Muscle of arm (tissue), 12 donors: ENCODE results near the gene FUT8. TPM values are rescaled to one million over a fixed set of nuclear protein-coding genes. Genes with fewer than 3 reads are reported as not detected.
A peak's percentile ranks its signal among the peaks of the same experiment; 100 is the strongest.

Experiments
- DNase-seq: peaks from one replicate; pipeline ENCODE4 v3.0.0-alpha.2; 2013
- polyA plus RNA-seq, 12 donors: library from polyadenylated mRNA; unstranded; fragments of 120-200 nt; gene quantifications; one replicate each; pipeline ENCODE4 v1.2.1, GENCODE V29; 2013; ENCODE audit not compliant: insufficient read length in 12 of 12

Gene FUT8
- polyA plus RNA-seq, 12 donors: 12.2 to 23.8 (median 14.3) TPM; not detected in 1

DNA sequence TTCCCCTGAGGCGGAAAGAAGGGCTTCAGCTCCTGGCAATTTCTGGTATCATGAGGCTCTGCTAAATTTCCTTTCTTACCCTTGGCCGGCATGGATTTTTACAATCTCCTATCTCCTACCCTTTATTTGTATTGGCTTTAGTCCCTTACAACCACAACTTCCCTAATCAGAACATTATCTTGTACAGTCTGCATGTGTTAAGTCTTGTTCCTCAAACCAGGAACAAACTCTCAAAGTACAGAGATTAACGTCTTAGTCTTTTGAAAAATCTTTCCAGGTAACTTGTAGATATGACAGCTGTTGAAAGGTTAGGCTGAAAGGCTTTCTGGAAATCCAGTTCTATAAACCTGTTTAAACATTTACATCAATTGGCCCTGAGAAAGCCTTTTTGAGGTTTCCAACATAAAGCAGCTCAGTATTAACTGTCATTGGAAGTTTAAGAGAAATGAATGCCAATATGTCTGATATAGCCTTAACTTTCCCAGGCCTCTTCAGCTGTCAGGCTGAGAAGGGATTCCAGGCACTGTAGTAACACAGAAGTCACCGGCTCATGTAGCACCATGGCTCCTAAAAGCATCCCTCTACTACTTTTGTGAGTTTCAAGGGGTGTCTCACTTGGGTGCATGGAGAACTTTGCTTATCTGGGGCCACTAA is 360.5 kb downstream of the FUT8 start:
- no peak for DNase-seq

GRCh38 chr14:65774041-65774440 is 361.5 kb downstream of the FUT8 start:
- DNase-seq: no peak

- DNase-seq: no peak
Measured at GRCh38 chr14:65776193-65776852, 363.8 kb downstream of the FUT8 start.

DNA sequence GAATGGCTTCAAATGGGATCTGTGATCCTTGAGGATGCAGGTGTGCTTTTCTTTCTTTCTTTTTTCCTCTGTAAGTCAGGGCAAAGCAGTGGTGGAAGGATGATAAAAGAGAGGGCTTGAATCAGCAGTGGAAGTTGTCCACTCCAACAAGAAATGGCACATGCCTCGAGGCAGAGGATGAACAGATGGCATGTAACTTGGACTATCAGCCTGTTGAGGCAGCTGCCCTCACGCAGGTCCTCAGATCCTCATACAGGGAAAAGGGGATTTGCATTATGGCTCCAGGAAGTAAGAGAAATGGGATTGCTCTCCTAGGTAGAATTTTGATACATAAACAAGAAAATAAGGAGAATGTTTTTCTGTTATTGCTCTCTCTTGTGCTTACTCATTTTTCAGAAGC is 368.0 kb downstream of the FUT8 start:
- no peak for DNase-seq

GRCh38 chr14:65783101-65783500 is 370.6 kb downstream of the FUT8 start:
- no peak for DNase-seq

GRCh38 chr14:65783576-65783975 is 371.0 kb downstream of the FUT8 start:
- DNase-seq: no peak

GRCh38 chr14:65784574-65784973 is 372.0 kb downstream of the FUT8 start:
- DNase-seq: no peak

GRCh38 chr14:65787461-65787860 is 374.9 kb downstream of the FUT8 start:
- DNase-seq: no peak

- no peak for DNase-seq
Measured at GRCh38 chr14:65788876-65789275, 376.3 kb downstream of the FUT8 start.

GRCh38 chr14:65789363-65789762 is 376.8 kb downstream of the FUT8 start:
- no peak for DNase-seq

DNA sequence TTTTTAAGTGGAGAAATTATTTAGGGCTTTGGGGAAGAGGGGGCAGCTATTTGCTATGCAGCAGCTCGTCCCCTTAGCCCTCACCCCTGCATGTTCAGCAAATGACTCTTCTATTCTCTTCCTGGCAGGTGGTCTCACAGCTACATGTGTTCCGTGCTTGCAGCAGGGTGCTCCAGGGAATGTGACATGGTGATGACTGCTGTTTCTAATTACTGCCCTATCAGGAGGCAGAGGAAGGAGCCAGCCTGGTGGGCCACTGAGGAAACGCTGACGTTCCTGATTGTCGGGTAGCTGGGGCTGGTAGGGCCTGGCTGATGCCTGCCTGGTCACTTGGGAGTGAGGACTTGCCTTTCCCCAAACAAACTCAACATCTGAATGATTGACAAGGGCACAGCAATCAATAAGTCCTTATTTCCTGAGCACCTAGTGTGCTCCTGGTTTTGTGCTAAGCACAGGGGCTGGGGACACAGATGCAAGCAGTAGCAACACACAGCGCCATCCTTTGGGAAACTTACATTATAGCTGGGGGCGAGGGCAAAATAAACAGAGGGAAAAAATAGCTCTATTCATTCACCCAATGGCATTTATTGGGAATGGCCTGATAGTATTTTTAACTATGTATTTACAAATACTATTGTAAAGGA is 377.8 kb downstream of the FUT8 start:
- no peak for DNase-seq

DNA sequence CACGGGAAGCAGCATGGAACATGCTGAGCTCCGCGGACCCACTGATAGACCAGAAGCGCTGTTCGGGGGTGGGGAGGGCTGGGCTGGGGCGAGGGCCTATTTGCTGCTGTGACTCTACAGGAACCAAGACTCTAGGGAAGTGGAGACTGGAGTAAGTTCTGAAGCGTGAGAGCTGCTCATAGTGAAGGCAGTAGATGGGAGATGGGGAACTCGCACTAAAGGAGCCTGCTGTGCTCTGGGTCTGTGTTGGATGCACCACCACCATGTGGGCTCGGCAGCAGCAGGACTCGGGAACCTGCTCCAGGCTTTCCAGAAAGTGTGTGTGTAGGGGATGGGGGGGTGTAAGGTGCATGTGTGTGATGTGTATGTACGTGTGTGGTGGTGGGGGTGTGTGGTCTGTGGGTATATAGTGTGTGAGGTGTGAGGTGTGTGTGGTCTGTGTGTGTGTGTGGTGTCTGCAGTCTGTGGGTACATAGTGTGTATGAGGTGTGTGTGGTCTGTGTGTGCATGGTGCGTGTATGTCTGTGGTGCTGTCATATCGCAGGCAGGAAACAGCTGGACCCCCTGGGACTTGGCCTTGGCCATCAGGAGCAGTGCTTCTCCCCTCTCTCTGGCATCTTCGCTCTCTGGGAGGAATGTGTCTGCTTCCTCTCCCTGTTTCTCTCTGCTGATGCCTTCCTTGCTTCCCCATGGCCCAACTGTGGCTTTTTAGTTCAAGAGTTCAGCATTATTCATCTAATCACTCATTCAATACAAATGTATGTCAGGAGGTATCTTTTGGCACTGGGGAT is 378.9 kb downstream of the FUT8 start:
- peak; percentile 0 for DNase-seq

DNA sequence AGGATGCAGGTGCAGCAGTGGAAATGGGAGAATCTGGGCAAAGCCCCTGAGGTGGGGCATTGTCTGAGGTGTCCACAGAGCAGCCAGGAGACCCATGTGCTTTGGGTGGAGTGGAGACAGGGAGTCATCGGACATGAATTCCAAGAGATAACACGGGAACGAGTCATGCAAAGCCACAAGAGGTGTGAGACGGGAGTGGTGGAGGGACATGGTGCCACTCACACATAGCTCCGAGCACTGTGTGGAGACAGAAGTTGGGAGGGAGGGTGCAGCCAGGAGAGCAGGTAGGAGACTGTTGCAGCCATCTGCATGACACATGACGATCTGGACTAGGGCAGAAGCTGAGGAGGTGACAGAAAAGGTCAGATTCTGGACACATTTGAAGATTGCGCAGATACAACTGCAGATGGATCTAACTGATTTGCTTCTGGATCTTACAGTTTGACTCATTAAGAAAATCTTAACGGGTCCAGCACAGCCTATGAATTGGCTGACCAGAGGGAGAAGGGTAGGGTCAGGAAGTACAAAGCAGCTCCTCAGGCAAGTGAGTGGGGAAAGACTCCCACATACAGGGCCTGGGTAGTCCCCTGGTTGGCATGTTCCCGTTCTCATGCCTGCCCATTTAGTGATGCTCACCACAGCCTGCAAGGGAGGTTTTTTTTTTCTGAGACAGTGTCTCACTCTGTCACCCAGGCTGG is 379.8 kb downstream of the FUT8 start:
- no peak for DNase-seq
